Small intestine (tissue), 7 donors: ENCODE measurements around the gene HABP4. TPM values are rescaled to one million over a fixed set of nuclear protein-coding genes. Genes with fewer than 3 reads are reported as not detected.

Source experiments
- DNase-seq, 2 donors: peaks; one replicate each; pipeline versions ENCODE4 v3.0.0 to v3.0.0-alpha.2; 2013
- FAIRE-seq: peaks from 2 replicates; lab custom pipeline; 2012; peaks lifted over from hg19 to GRCh38; lab: Jason Lieb, UNC
- H3K27ac ChIP-seq, 3 donors: one replicate each; pipeline ENCODE4 v1.5.1; 2013; ENCODE audit warnings: low read length in 2 of 3, mild to moderate bottlenecking in 2 of 3, control low read depth in 1 of 3, inconsistent platforms in 1 of 3, low read depth in 1 of 3, moderate library complexity in 1 of 3
- H3K27me3 ChIP-seq, 3 donors: one replicate each; pipeline ENCODE4 v1.6.1; 2013; ENCODE audit warnings: low read length in 3 of 3, inconsistent platforms in 1 of 3; ENCODE audit not compliant: control insufficient read depth in 3 of 3, insufficient read depth in 3 of 3
- H3K36me3 ChIP-seq, 3 donors: one replicate each; pipeline ENCODE4 v1.6.1; 2013; ENCODE audit warnings: low read length in 3 of 3, inconsistent platforms in 1 of 3, low read depth in 1 of 3, mild to moderate bottlenecking in 1 of 3, moderate library complexity in 1 of 3; ENCODE audit not compliant: control insufficient read depth in 3 of 3, insufficient read depth in 2 of 3
- H3K4me1 ChIP-seq, 3 donors: one replicate each; pipeline ENCODE4 v1.6.1; 2013; ENCODE audit warnings: low read length in 2 of 3, inconsistent platforms in 1 of 3, low read depth in 1 of 3, mild to moderate bottlenecking in 1 of 3, moderate library complexity in 1 of 3; ENCODE audit not compliant: control insufficient read depth in 3 of 3, insufficient read depth in 2 of 3
- H3K4me3 ChIP-seq, 3 donors: one replicate each; pipeline ENCODE4 v1.5.1; 2013; ENCODE audit warnings: low read length in 3 of 3, control low read depth in 1 of 3, inconsistent platforms in 1 of 3, low read depth in 1 of 3, mild to moderate bottlenecking in 1 of 3, moderate library complexity in 1 of 3
- H3K9me3 ChIP-seq, 2 donors: one replicate each; pipeline ENCODE4 v1.6.1; 2013; ENCODE audit warnings: low read depth in 1 of 2, low read length in 1 of 2; ENCODE audit not compliant: control insufficient read depth in 2 of 2, insufficient read depth in 1 of 2
- WGBS, 3 donors: extraction: QIAGEN DNeasy Blood & Tissue Kit; methylation state at CpG; one replicate each; pipeline ENCODE4 v1.1.7; 2013; 5-methylcytosine and 5-hydroxymethylcytosine counted together
- polyA plus RNA-seq, 4 donors: library from polyadenylated mRNA; stranded (reverse) in 3 of 4; unstranded in 1 of 4; fragments of 200-250 nt in 3 of 4; fragments of 120-200 nt in 1 of 4; gene quantifications; one replicate each; pipeline versions ENCODE4 v1.2.1 to v1.2.3, GENCODE V29; 2013
- donor health status: healthy with polysubstance abuse.
- donor health status: control.
- donor health status: control.
- donor health status: Bipolar disorder and iron deficiency.
- donor health status: healthy.

HABP4 gene
- polyA plus RNA-seq, 4 donors: 1.1 to 7.9 (median 4.1) TPM

DNA sequence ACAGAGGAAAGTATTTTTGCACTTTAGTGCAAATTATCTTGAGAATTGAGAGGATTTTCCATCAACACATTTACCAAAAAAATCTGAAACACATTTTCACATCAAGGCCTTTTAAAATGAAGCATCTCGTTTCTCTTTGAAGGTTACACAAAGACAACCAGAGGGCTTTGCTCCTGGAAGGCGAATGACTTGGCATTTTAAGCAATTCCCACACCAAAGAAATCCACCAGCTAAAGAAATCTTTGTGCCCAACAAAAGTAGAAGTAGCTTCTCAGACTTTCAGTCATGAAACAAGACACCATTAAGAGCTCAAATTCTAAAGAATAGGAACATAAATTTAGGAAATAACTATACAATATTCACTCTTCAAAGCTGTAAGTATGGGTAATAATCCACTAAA is 59.9 kb downstream of the HABP4 start:
- H3K4me3 ChIP-seq: no peak overlapping the region
- no peaks in the 10 kb centered on the region for H3K4me1 ChIP-seq
- H3K27me3 ChIP-seq: no peaks in the 10 kb centered on the region
- DNase-seq (no peak), FAIRE-seq (no peak)
- H3K9me3 ChIP-seq: no peaks in the 10 kb centered on the region
- WGBS, 3 donors: 75 to 90% (median 81%) methylated on average over 2 of the region's 2 CpGs
- H3K36me3 ChIP-seq: peaks cover 0 to 21% (median 11%) of the 10 kb centered on the region in 3 donors
- no peak overlapping the region for H3K27ac ChIP-seq

DNA sequence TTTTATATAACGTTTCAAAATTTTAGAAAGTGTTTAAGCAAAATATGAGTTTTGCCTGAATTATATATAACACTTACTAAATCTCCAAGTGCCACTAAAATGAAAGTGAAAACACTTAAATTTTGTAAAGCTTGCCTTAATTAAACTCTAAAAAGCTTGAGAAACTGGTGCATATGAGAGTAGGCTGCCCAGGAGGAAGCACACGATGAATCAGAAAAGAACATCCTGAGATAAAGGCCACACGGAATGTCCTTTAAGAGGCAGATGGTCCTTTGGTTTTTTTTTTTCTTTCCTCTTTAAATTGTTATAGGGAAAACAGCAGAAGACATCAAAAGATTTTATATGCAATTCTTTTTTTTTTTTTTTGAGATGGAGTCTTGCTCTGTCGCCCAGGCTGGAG is 60.3 kb downstream of the HABP4 start:
- H3K27me3 ChIP-seq: no peaks in the 10 kb centered on the region
- H3K9me3 ChIP-seq: no peaks in the 10 kb centered on the region
- FAIRE-seq: no peak
- H3K36me3 ChIP-seq: peaks cover 0 to 19% (median 8%) of the 10 kb centered on the region in 3 donors
- no peaks in the 10 kb centered on the region for H3K4me1 ChIP-seq
- H3K4me3 ChIP-seq: no peak overlapping the region
- DNase-seq: no peak
- 74 to 86% (median 79%) methylated on average over 4 of the region's 4 CpGs for whole genome bisulfite sequencing, 3 donors
- H3K27ac ChIP-seq: no peak overlapping the region

DNA sequence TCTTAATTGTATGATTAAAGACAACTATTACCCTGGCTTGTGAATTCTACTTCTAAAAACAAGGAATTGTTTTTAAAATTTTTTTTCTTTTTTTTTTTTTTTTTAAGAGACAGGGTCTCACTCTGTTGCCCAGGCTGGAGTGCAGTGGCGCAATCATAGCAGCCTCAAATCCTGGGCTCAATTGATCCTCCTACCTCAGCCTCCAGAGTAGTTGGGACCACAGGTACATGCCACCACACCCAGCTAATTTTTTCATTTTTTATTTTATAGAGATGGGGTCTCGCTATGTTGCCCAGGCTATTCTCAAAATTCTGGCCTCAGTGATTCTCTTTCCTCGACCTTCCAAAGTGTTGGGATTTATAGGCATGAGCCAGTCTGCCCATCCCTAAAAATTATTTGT is 62.3 kb downstream of the HABP4 start:
- no peaks in the 10 kb centered on the region for H3K4me1 ChIP-seq
- H3K27ac ChIP-seq: no peak overlapping the region
- H3K36me3 ChIP-seq: peaks cover 0 to 15% (median 8%) of the 10 kb centered on the region in 3 donors
- no peak overlapping the region for H3K4me3 ChIP-seq
- H3K27me3 ChIP-seq: no peaks in the 10 kb centered on the region
- no peak for DNase-seq
- 91 to 94% (median 92%) methylated on average over 3 of the region's 3 CpGs for WGBS, 3 donors
- FAIRE-seq: no peak
- H3K9me3 ChIP-seq: no peaks in the 10 kb centered on the region

DNA sequence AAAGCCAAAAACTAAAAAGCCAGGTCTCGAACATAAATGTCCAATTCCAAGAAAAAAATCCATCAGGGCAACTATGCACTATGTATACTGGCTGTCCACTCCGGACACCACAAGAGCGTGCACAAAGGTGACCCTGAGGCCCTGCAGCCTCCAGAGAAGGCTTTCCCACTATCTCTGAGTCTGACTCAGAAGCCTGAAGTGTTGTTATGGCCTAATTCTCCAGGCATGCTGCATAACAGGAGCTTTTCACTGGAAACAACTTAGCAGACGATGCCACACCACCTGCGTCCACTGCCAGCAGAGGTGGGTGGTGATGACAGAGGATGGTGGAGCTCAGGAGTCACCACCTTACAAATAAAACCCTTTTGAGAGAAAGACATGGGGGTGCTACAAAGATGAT is 63.7 kb downstream of the HABP4 start:
- DNase-seq: no peak
- Histone ChIP-seq H3K27ac (no peak overlapping the region), H3K27me3 (no peaks in the 10 kb centered on the region), H3K36me3 (peaks cover 0 to 15% (median 8%) of the 10 kb centered on the region in 3 donors), H3K4me3 (no peak overlapping the region), H3K4me1 (no peaks in the 10 kb centered on the region), H3K9me3 (no peaks in the 10 kb centered on the region)
- WGBS, 3 donors: 92 to 97% (median 95%) methylated on average over 5 of the region's 5 CpGs
- no peak for FAIRE-seq

DNA sequence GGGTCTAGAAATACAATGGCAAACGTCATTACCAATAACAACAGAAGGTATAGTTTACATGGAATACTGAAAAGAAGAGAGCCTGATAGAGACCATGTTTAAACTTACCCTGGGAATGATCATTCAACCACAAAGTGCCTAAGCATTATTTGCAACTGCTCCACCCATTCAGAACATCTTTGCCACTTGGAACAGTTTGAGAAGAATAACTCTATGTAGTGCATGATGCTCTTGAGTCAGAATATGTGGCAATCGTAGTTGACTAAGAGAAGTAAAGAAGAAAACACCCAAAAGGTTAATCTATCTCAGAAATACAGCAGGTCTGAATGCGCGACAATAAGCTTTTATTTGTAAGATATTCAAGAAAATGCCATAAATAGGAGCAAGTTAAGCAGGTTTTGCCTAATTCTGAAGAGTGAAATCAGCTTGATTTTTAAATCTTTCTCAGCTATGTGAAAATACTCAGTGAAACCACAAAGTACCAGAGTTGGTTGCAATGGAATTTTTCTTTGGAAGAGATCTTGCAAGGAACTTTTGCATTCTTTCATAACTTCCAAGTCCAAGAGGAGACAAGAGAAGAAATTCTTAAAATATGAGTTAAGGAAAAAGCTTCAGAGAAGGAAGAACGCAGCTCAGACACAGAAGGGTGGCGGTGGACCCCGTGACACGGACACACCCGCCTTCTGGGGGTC is 64.3 kb downstream of the HABP4 start:
- peak overlapping the region in 1 of 3 donors; percentile 25 for H3K27ac ChIP-seq
- no peak for FAIRE-seq

DNA sequence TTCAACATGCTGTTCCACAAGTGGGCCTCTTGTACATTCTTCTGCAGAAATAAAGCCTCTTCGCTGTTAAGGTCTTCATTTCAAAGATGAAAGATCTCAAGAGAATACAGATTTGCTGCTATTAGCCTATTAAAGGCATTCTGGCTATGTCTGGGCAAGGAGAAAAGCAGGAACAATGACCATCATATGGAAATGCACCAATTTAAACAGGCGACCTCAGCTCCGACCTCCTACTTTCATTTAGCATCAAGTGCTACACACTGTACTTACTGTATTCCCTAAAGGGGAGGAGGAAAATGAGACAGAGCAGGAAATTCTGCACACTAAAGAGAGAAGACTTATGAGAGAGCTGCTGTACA is 64.8 kb downstream of the HABP4 start:
- no peaks in the 10 kb centered on the region for H3K9me3 ChIP-seq
- H3K36me3 ChIP-seq: peaks cover 0 to 14% (median 4%) of the 10 kb centered on the region in 3 donors
- no peak for DNase-seq
- H3K4me3 ChIP-seq: no peak overlapping the region
- H3K27ac ChIP-seq: peak overlapping the region in 1 of 3 donors; percentile 25
- no peaks in the 10 kb centered on the region for H3K27me3 ChIP-seq
- 67 to 91% (median 82%) methylated on average over 3 of the region's 3 CpGs for WGBS, 3 donors
- FAIRE-seq: no peak
- H3K4me1 ChIP-seq: no peaks in the 10 kb centered on the region

More for the DNA sequence above, 64.3 kb downstream of the HABP4 start:
- Histone ChIP-seq H3K27me3 (no peaks in the 10 kb centered on the region), H3K4me3 (no peak overlapping the region), H3K36me3 (peaks cover 0 to 13% (median 4%) of the 10 kb centered on the region in 3 donors), H3K4me1 (no peaks in the 10 kb centered on the region), H3K9me3 (no peaks in the 10 kb centered on the region)
- no peak for DNase-seq
- WGBS, 3 donors: 78 to 89% (median 89%) methylated on average over 9 of the region's 9 CpGs

DNA sequence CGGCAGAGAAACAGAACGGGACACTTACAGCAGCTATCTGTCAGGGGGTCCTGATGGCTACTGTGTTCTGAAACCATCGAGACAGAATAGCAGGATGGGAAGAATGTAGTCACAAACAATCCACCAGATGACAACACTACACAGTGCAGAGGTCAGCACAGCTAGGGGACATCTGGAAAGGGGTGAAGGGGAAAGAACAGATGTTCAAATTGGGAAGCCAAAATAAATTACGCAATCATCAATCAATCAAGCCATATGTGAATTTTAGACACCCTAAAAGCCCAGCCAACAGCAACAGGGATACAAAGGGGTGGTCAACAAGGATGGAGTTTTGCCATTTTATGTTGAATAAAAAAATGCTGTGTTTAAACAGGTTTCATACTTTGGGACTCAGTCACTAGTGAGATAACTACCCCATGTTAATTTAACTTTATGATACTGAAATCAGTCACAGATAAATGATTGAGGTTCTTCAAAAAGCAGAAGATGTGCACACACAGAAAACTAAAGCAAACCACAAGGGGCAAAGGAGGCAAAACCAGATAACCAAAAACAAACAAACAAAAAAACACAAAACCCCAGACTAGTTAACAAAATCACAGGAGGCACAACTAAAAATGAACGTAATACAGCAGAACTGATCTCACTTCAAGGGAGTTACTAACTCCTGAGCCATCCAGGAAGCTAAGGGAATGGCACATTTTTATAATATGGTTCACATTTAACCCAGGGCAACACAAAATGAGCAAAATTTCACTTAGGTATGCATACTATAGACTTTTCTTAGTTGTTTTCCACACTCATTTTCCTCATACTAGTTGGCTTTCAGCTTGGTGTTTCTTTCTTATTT is 65.9 kb downstream of the HABP4 start:
- no peaks in the 10 kb centered on the region for H3K9me3 ChIP-seq
- no peak overlapping the region for H3K4me3 ChIP-seq
- no peaks in the 10 kb centered on the region for H3K4me1 ChIP-seq
- H3K27ac ChIP-seq: no peak overlapping the region
- 65 to 86% (median 78%) methylated on average over 5 of the region's 5 CpGs for WGBS, 3 donors
- H3K36me3 ChIP-seq: peaks cover 0 to 20% (median 4%) of the 10 kb centered on the region in 3 donors
- DNase-seq: no peak
- no peaks in the 10 kb centered on the region for H3K27me3 ChIP-seq
- FAIRE-seq: no peak

DNA sequence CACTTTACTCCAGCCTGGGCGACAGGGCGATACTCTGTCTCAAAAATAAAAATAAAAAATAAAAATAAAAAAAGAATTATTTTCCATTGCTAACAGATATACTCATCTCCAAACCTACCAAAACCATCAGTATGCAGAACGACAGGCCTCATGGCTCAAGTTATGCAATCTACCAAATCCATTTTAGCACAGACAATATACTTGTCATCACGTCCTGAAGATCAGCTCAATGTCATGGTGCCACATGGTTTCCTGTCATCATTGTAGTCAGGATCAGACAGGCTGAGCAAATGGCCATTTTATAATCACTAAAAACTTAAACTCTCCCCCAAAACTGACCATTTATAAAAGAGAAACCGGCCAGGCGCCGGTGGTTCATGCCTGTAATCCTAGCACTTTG is 69.1 kb downstream of the HABP4 start:
- H3K36me3 ChIP-seq: peaks cover 0 to 19% (median 0%) of the 10 kb centered on the region in 3 donors
- no peak overlapping the region for H3K27ac ChIP-seq
- no peaks in the 10 kb centered on the region for H3K27me3 ChIP-seq
- no peaks in the 10 kb centered on the region for H3K9me3 ChIP-seq
- 96 to 97% (median 96%) methylated on average over 7 of the region's 7 CpGs for WGBS, 3 donors
- H3K4me3 ChIP-seq: no peak overlapping the region
- no peak for DNase-seq
- FAIRE-seq: no peak
- no peaks in the 10 kb centered on the region for H3K4me1 ChIP-seq
